GM23338 (cell line): ENCODE measurements around the gene CACNA1C. TPM values are rescaled to one million over a fixed set of nuclear protein-coding genes. Genes with fewer than 3 reads are reported as not detected.

Source experiments
- ATAC-seq: fragments of 200-7000 bp; cut with Tn5 transposase; 3 replicates; pipeline ENCODE4 v1.9.1; 2020
- DNase-seq: peaks from one replicate; pipeline ENCODE4 v3.0.0-alpha.2; 2015; ENCODE audit warnings: low spot score
- H2AFZ ChIP-seq: fragments of 200-600 bp; sonication (generic); 2 replicates; pipeline ENCODE4 v1.8.0; 2016; ENCODE audit warnings: antibody characterized with exemption, mild to moderate bottlenecking, moderate library complexity
- H3F3A ChIP-seq: fragments of 200-600 bp; sonication (generic); replicated peaks from 2 replicates; pipeline ENCODE4 v1.8.0; 2017; ENCODE audit warnings: antibody characterized with exemption, mixed run types, low read depth
- H3K27ac ChIP-seq: fragments of 200-600 bp; sonication (generic); 2 replicates; pipeline ENCODE4 v1.6.1; 2016; ENCODE audit warnings: low read depth
- H3K27me3 ChIP-seq: fragments of 200-600 bp; sonication (generic); 2 replicates; pipeline ENCODE4 v1.8.0; 2016; ENCODE audit warnings: mild to moderate bottlenecking, mixed run types, moderate library complexity; ENCODE audit not compliant: insufficient read depth
- H3K36me3 ChIP-seq: fragments of 200-600 bp; sonication (generic); 2 replicates; pipeline ENCODE4 v1.8.0; 2016; ENCODE audit warnings: mild to moderate bottlenecking; ENCODE audit not compliant: insufficient read depth
- H3K4me1 ChIP-seq: fragments of 200-600 bp; sonication (generic); 2 replicates; pipeline ENCODE4 v1.8.0; 2016; ENCODE audit warnings: mild to moderate bottlenecking, moderate library complexity; ENCODE audit not compliant: insufficient read depth
- H3K4me2 ChIP-seq: fragments of 200-600 bp; sonication (generic); 2 replicates; pipeline ENCODE4 v1.7.1; 2017; ENCODE audit warnings: mixed run types
- H3K4me3 ChIP-seq: fragments of 200-600 bp; sonication (generic); 2 replicates; pipeline ENCODE4 v1.6.1; 2016; ENCODE audit warnings: mixed run types
- H3K79me2 ChIP-seq: fragments of 200-600 bp; sonication (generic); replicated peaks from 2 replicates; pipeline ENCODE4 v1.8.0; 2017; ENCODE audit warnings: mild to moderate bottlenecking; ENCODE audit not compliant: insufficient read depth
- H3K9me2 ChIP-seq: fragments of 200-600 bp; sonication (generic); 2 replicates; pipeline ENCODE4 v1.8.0; 2017; ENCODE audit not compliant: insufficient read depth
- H4K20me1 ChIP-seq: fragments of 200-600 bp; sonication (generic); replicated peaks from 2 replicates; pipeline ENCODE4 v1.8.0; 2017; ENCODE audit warnings: mild to moderate bottlenecking; ENCODE audit not compliant: insufficient read depth
- H3K27ac Mint-ChIP-seq: 2 replicates; pipeline ENCODE4 v1.8.0; 2020; ENCODE audit warnings: inconsistent platforms, mild to moderate bottlenecking, moderate library complexity, mixed read lengths
- H3K27me3 Mint-ChIP-seq: 3 replicates; pipeline ENCODE4 v1.8.0; 2022; ENCODE audit warnings: low read depth, mild to moderate bottlenecking, moderate library complexity, mixed read lengths, inconsistent platforms; ENCODE audit not compliant: insufficient read depth, poor library complexity
- H3K36me3 Mint-ChIP-seq: 3 replicates; pipeline ENCODE4 v1.8.0; 2021; ENCODE audit warnings: low read depth, mild to moderate bottlenecking, inconsistent platforms, moderate library complexity, mixed read lengths
- H3K4me1 Mint-ChIP-seq: 3 replicates; pipeline ENCODE4 v1.8.0; 2020; ENCODE audit warnings: mild to moderate bottlenecking, inconsistent platforms, mixed read lengths
- H3K4me3 Mint-ChIP-seq: 3 replicates; pipeline ENCODE4 v1.8.0; 2021; ENCODE audit warnings: moderate library complexity, mild to moderate bottlenecking, inconsistent platforms, mixed read lengths
- H3K9me3 Mint-ChIP-seq: 3 replicates; pipeline ENCODE4 v1.8.0; 2020; ENCODE audit warnings: moderate library complexity, mild to moderate bottlenecking, inconsistent platforms, mixed read lengths
- CREB1 ChIP-seq: fragments of 250-450 bp; sonication (Bioruptor Pico); IDR thresholded peaks from 2 replicates; pipeline ENCODE4 v1.5.0; 2020; ENCODE audit warnings: low read depth, mild to moderate bottlenecking, moderate library complexity
- EZH2 ChIP-seq: fragments of 200-600 bp; sonication (generic); IDR thresholded peaks from one replicate; pipeline ENCODE4 v1.8.0; 2017; ENCODE audit warnings: antibody characterized with exemption, mild to moderate bottlenecking, low read depth; ENCODE audit not compliant: unreplicated experiment
- NANOG ChIP-seq: IDR thresholded peaks from 2 replicates; pipeline ENCODE4 v1.6.1; 2016; ENCODE audit warnings: antibody characterized with exemption, borderline replicate concordance
- POLR2AphosphoS5 ChIP-seq: IDR thresholded peaks from 2 replicates; pipeline ENCODE4 v1.6.1; 2016; ENCODE audit warnings: antibody characterized with exemption, low read depth
- STAT1 ChIP-seq: IDR thresholded peaks from one replicate; pipeline ENCODE4 v1.6.1; 2016; ENCODE audit warnings: antibody characterized with exemption; ENCODE audit not compliant: unreplicated experiment
- ZNF114 ChIP-seq: fragments of 250-450 bp; sonication (Bioruptor Pico); IDR thresholded peaks from 2 replicates; pipeline ENCODE4 v1.5.0; 2020; ENCODE audit warnings: mild to moderate bottlenecking, moderate library complexity
- polyA plus RNA-seq: library from polyadenylated mRNA; unstranded; fragments of >200 nt; fragmentation: Nextera tagmentation; extraction: Ambion mirVana; gene quantifications from 2 replicates; pipeline ENCODE4 v1.2.1, GENCODE V29; 2016
- total RNA-seq: library from RNA; depleted of rRNA; stranded (reverse); fragments of >200 nt; shearing (Covaris generic); gene quantifications from 2 replicates; pipeline ENCODE4 v1.2.3, GENCODE V29; 2014
- TF ChIP-seq, protein P1 (sequence below), 2 experiments: fragments of 200-600 bp in 1 of 2; sonication (generic) in 1 of 2; conservative IDR thresholded peaks; 2 replicates each; pipeline versions ENCODE4 v1.5.1 to v1.6.1; 2016 to 2017; ENCODE audit warnings: antibody characterized with exemption in 2 of 2, low read depth in 2 of 2, mild to moderate bottlenecking in 2 of 2, moderate library complexity in 1 of 2
- TF ChIP-seq, protein P2 (sequence below): IDR thresholded peaks from 2 replicates; pipeline ENCODE4 v1.6.1; 2016; ENCODE audit warnings: antibody characterized with exemption
- TF ChIP-seq, protein P3 (sequence below): fragments of 250-450 bp; sonication (Bioruptor Pico); IDR thresholded peaks from 2 replicates; pipeline ENCODE4 v1.5.0; 2020; ENCODE audit warnings: mild to moderate bottlenecking, moderate library complexity

The CACNA1C gene
- total and polyA plus RNA-seq, 2 experiments from 2014 or later = 0.78 to 2.1 TPM

DNA sequence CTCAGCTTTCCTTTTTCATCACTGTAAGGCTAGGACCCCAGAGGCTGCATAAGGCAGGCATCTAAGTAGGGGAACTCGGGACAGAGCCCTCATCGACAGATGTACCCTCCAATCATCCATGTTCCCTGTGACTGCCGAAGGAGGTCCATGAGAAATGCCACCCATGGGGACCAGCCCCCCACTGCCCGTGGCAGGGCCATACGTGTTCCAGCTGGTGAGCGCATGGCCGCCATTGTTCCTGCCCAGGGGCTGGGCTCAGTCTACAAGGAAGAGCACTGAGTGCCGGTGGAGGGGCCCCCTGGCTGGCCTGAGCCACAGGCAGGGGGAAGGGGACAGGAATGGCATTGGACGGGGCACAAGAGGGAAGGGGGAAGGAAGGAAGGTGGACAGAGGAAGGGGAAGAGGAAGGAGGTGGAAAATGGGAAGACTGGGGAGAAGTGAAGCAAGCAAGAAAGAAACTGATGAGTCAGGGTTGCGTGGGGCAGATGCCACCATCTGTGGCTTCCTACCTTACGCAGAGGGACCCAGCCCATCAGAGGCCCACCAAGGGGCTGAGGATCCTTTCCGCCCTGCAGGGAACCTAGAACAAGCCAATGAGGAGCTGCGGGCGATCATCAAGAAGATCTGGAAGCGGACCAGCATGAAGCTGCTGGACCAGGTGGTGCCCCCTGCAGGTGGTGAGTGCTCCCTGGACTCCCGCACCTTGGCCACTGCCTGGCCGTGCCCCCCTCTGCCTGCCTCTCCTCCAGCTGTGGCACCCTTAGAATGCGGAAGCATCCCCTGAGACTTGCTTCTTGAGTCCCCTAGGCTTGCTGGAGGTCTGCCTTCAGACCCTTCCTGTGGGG is 621.4 kb downstream of the CACNA1C start:
- ATAC-seq (peak; percentile 72), DNase-seq (peak; percentile 69)
- no peaks in the 10 kb centered on the region for H4K20me1 ChIP-seq
- Mint-ChIP-seq H3K4me3 (no peak overlapping the region), H3K9me3 (no peaks in the 10 kb centered on the region), H3K27me3 (no peaks in the 10 kb centered on the region), H3K36me3 (no peaks in the 10 kb centered on the region; the same call in 2 of the 3 replicates), H3K4me1 (no peaks in the 10 kb centered on the region), H3K27ac (no peak overlapping the region)
- no peaks in the 10 kb centered on the region for H3K4me1 ChIP-seq
- no peaks in the 10 kb centered on the region for H3F3A ChIP-seq
- no peak overlapping the region for H3K4me3 ChIP-seq
- H3K27me3 ChIP-seq = no peaks in the 10 kb centered on the region
- H3K36me3 ChIP-seq = no peaks in the 10 kb centered on the region
- no peak overlapping the region for H2AFZ ChIP-seq
- peaks cover 5% of the 10 kb centered on the region; the same call in 1 of the 2 replicates for H3K9me2 ChIP-seq
- H3K27ac ChIP-seq = no peak overlapping the region
- no peak overlapping the region for H3K4me2 ChIP-seq
- no peaks in the 10 kb centered on the region for H3K79me2 ChIP-seq
- TF ChIP-seq, protein P1, sequence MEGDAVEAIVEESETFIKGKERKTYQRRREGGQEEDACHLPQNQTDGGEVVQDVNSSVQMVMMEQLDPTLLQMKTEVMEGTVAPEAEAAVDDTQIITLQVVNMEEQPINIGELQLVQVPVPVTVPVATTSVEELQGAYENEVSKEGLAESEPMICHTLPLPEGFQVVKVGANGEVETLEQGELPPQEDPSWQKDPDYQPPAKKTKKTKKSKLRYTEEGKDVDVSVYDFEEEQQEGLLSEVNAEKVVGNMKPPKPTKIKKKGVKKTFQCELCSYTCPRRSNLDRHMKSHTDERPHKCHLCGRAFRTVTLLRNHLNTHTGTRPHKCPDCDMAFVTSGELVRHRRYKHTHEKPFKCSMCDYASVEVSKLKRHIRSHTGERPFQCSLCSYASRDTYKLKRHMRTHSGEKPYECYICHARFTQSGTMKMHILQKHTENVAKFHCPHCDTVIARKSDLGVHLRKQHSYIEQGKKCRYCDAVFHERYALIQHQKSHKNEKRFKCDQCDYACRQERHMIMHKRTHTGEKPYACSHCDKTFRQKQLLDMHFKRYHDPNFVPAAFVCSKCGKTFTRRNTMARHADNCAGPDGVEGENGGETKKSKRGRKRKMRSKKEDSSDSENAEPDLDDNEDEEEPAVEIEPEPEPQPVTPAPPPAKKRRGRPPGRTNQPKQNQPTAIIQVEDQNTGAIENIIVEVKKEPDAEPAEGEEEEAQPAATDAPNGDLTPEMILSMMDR (conservative IDR thresholded peaks at IDR 0.05; ENCODE audit: low read depth in 2 of 2) = peak; percentile 51 to 65
- TF ChIP-seq ZNF114 (CRISPR knock-in tag) = no peak

DNA sequence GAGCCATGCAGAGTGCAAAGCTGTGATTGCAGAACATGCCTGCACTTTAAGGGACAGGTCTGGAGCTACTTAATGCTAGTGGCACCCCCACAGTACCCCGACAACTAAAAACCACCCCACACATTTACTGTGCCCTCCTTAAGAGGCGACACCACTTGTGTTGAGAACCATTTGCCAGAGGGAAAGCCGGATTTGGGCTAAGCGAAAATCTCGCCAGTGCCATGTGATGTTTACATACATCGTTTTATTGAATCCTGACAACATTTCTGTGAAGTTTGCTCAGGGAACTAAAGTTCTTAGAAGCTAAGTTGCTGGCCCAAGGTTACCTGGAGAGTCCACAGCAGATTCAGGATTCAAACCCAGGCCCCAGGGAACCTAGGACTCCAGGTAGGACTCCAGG is 623.0 kb downstream of the CACNA1C start:
- Histone ChIP-seq H2AFZ (no peak overlapping the region), H3K9me2 (peaks cover 5% of the 10 kb centered on the region; the same call in 1 of the 2 replicates), H3K36me3 (no peaks in the 10 kb centered on the region), H3K27me3 (no peaks in the 10 kb centered on the region), H3K4me1 (no peaks in the 10 kb centered on the region), H4K20me1 (no peaks in the 10 kb centered on the region), H3K27ac (no peak overlapping the region), H3K4me2 (no peak overlapping the region), H3K79me2 (no peaks in the 10 kb centered on the region), H3F3A (no peaks in the 10 kb centered on the region), H3K4me3 (no peak overlapping the region)
- H3K36me3 Mint-ChIP-seq = no peaks in the 10 kb centered on the region; the same call in 2 of the 3 replicates
- H3K27ac Mint-ChIP-seq = no peak overlapping the region
- DNase-seq = no peak
- H3K27me3 Mint-ChIP-seq = peaks cover 3% of the 10 kb centered on the region
- H3K9me3 Mint-ChIP-seq = no peaks in the 10 kb centered on the region
- no peaks in the 10 kb centered on the region for H3K4me1 Mint-ChIP-seq
- ATAC-seq = no peak
- H3K4me3 Mint-ChIP-seq = no peak overlapping the region
- TF ChIP-seq STAT1 (no peak), EZH2 (no peak), NANOG (no peak), CREB1 (no peak), POLR2AphosphoS5 (no peak), ZNF114 (CRISPR knock-in tag) (no peak)
- TF ChIP-seq, protein P2, sequence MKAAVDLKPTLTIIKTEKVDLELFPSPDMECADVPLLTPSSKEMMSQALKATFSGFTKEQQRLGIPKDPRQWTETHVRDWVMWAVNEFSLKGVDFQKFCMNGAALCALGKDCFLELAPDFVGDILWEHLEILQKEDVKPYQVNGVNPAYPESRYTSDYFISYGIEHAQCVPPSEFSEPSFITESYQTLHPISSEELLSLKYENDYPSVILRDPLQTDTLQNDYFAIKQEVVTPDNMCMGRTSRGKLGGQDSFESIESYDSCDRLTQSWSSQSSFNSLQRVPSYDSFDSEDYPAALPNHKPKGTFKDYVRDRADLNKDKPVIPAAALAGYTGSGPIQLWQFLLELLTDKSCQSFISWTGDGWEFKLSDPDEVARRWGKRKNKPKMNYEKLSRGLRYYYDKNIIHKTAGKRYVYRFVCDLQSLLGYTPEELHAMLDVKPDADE = no peak
- TF ChIP-seq, protein P3, sequence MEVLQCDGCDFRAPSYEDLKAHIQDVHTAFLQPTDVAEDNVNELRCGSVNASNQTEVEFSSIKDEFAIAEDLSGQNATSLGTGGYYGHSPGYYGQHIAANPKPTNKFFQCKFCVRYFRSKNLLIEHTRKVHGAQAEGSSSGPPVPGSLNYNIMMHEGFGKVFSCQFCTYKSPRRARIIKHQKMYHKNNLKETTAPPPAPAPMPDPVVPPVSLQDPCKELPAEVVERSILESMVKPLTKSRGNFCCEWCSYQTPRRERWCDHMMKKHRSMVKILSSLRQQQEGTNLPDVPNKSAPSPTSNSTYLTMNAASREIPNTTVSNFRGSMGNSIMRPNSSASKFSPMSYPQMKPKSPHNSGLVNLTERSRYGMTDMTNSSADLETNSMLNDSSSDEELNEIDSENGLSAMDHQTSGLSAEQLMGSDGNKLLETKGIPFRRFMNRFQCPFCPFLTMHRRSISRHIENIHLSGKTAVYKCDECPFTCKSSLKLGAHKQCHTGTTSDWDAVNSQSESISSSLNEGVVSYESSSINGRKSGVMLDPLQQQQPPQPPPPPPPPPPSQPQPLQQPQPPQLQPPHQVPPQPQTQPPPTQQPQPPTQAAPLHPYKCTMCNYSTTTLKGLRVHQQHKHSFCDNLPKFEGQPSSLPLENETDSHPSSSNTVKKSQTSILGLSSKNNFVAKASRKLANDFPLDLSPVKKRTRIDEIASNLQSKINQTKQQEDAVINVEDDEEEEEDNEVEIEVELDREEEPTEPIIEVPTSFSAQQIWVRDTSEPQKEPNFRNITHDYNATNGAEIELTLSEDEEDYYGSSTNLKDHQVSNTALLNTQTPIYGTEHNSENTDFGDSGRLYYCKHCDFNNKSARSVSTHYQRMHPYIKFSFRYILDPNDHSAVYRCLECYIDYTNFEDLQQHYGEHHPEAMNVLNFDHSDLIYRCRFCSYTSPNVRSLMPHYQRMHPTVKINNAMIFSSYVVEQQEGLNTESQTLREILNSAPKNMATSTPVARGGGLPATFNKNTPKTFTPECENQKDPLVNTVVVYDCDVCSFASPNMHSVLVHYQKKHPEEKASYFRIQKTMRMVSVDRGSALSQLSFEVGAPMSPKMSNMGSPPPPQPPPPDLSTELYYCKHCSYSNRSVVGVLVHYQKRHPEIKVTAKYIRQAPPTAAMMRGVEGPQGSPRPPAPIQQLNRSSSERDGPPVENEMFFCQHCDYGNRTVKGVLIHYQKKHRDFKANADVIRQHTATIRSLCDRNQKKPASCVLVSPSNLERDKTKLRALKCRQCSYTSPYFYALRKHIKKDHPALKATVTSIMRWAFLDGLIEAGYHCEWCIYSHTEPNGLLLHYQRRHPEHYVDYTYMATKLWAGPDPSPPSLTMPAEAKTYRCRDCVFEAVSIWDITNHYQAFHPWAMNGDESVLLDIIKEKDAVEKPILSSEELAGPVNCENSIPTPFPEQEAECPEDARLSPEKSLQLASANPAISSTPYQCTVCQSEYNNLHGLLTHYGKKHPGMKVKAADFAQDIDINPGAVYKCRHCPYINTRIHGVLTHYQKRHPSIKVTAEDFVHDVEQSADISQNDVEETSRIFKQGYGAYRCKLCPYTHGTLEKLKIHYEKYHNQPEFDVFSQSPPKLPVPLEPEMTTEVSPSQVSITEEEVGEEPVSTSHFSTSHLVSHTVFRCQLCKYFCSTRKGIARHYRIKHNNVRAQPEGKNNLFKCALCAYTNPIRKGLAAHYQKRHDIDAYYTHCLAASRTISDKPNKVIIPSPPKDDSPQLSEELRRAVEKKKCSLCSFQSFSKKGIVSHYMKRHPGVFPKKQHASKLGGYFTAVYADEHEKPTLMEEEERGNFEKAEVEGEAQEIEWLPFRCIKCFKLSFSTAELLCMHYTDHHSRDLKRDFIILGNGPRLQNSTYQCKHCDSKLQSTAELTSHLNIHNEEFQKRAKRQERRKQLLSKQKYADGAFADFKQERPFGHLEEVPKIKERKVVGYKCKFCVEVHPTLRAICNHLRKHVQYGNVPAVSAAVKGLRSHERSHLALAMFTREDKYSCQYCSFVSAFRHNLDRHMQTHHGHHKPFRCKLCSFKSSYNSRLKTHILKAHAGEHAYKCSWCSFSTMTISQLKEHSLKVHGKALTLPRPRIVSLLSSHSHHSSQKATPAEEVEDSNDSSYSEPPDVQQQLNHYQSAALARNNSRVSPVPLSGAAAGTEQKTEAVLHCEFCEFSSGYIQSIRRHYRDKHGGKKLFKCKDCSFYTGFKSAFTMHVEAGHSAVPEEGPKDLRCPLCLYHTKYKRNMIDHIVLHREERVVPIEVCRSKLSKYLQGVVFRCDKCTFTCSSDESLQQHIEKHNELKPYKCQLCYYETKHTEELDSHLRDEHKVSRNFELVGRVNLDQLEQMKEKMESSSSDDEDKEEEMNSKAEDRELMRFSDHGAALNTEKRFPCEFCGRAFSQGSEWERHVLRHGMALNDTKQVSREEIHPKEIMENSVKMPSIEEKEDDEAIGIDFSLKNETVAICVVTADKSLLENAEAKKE (CRISPR knock-in tag) = no peak
- TF ChIP-seq, protein P1 (conservative IDR thresholded peaks at IDR 0.05; ENCODE audit: low read depth in 2 of 2) = no peak
